NB4 (cell line): Measurements from ENCODE around the gene H2AZ1.

Experiments used
- DNase-seq: peaks from one replicate; pipeline ENCODE4 v3.0.0; 2010; ENCODE audit warnings: low read depth
- H3K4me3 ChIP-seq: one replicate; pipeline ENCODE4 v1.5.1; 2011; ENCODE audit warnings: mild to moderate bottlenecking, low read depth, low read length, moderate library complexity
- CTCF ChIP-seq: IDR thresholded peaks from one replicate; pipeline ENCODE4 v1.5.1; 2012; ENCODE audit warnings: low read depth, low read length
- MAX ChIP-seq: IDR thresholded peaks from 2 replicates; pipeline ENCODE4 v1.6.1; 2011; ENCODE audit warnings: low read depth, low read length
- MYC ChIP-seq: IDR thresholded peaks from 2 replicates; pipeline ENCODE4 v1.6.1; 2011; ENCODE audit warnings: low read depth, low read length
- POLR2A ChIP-seq: IDR thresholded peaks from 2 replicates; pipeline ENCODE4 v1.6.1; 2011; ENCODE audit warnings: mild to moderate bottlenecking; ENCODE audit not compliant: insufficient read length; ENCODE audit errors: extremely low read depth

Gene H2AZ1

GRCh38 chr4:99947608-99948007 is 2.5 kb downstream of the H2AZ1 start:
- H3K4me3 ChIP-seq = peak overlapping the region; percentile 91
- peak; percentile 13 for DNase-seq
- TF ChIP-seq MYC (no peak), MAX (no peak), POLR2A (no peak), CTCF (no peak)

- DNase-seq = no peak
- H3K4me3 ChIP-seq = peak overlapping the region; percentile 91
- no peak for TF ChIP-seq CTCF
- TF ChIP-seq POLR2A = no peak
- no peak for TF ChIP-seq MAX
- TF ChIP-seq MYC = no peak
These were observed 2.9 kb downstream of the H2AZ1 start for GRCh38 chr4:99947190-99947578.

- TF ChIP-seq MAX (0 out of 2 replicates have a peak, but pooled peaks have one; percentile 14), MYC (no peak), POLR2A (peak; percentile 39), CTCF (no peak)
- H3K4me3 ChIP-seq = peak within 1 kb of the TSS; percentile 91
- DNase-seq = peak; percentile 88
These were observed 3.5 kb downstream of the H2AZ1 start, which contains the start of gene DNAJB14 for GRCh38 chr4:99946356-99947189. DNAJB14 (minus strand) TSS chr4:99946618; CDS start chr4:99946571, 47 bp downstream.

- no peak for TF ChIP-seq POLR2A
- TF ChIP-seq CTCF = no peak
- no peak for TF ChIP-seq MAX
- TF ChIP-seq MYC = no peak
- peak overlapping the region; percentile 79 for H3K4me3 ChIP-seq
- DNase-seq = peak; percentile 57
These were observed 4.2 kb downstream of the H2AZ1 start for GRCh38 chr4:99945718-99946355.

- H3K4me3 ChIP-seq = no peak overlapping the region
- TF ChIP-seq MYC (no peak), MAX (no peak), POLR2A (no peak), CTCF (no peak)
- no peak for DNase-seq
These were observed 6.1 kb downstream of the H2AZ1 start for GRCh38 chr4:99943904-99944437.
